HepG2 (cell line): Measurements from ENCODE around the gene CDC14B. TPM values are rescaled to one million over a fixed set of nuclear protein-coding genes. Genes with fewer than 3 reads are reported as not detected.

Source experiments
- ASH2L ChIP-seq: fragments of 300-600, 200-600 bp; sonication (generic); IDR thresholded peaks from 2 replicates; pipeline ENCODE4 v1.7.0; 2017; ENCODE audit warnings: low read depth, mild to moderate bottlenecking, moderate library complexity, mixed read lengths, low read length; ENCODE audit not compliant: insufficient read length
- ATF7 ChIP-seq, 2 experiments: fragments of 450-650 bp in 1 of 2; sonication (generic) in 1 of 2; formaldehyde crosslinking in 1 of 2; IDR thresholded peaks; 2 replicates each; pipeline versions ENCODE4 v1.4.0 to v1.6.1; 2016 to 2020; ENCODE audit warnings: antibody characterized with exemption in 1 of 2, mild to moderate bottlenecking in 1 of 2, missing genetic modification reagents in 1 of 2
- CEBPG ChIP-seq: IDR thresholded peaks from 2 replicates; pipeline ENCODE4 v1.6.1; 2016
- HMG20B ChIP-seq: conservative IDR thresholded peaks from 2 replicates; pipeline ENCODE4 v1.6.1; 2016; ENCODE audit warnings: missing genetic modification reagents, missing compliant biosample characterization
- HNF4A ChIP-seq: sonication (generic); formaldehyde crosslinking; IDR thresholded peaks from 2 replicates; pipeline ENCODE4 v1.4.0; 2020; ENCODE audit warnings: missing genetic modification reagents
- IRF1 ChIP-seq: sonication (generic); formaldehyde crosslinking; IDR thresholded peaks from 2 replicates; pipeline ENCODE4 v1.4.0; 2020; ENCODE audit warnings: low read depth, mild to moderate bottlenecking, missing genetic modification reagents
- NFATC3 ChIP-seq: sonication (generic); formaldehyde crosslinking; IDR thresholded peaks from 2 replicates; pipeline ENCODE4 v1.5.1; 2020; ENCODE audit warnings: mild to moderate bottlenecking, missing genetic modification reagents
- ONECUT2 ChIP-seq: sonication (generic); formaldehyde crosslinking; IDR thresholded peaks from 2 replicates; pipeline ENCODE4 v1.4.0; 2020; ENCODE audit warnings: missing genetic modification reagents
- TEAD3 ChIP-seq: optimal IDR thresholded peaks from 2 replicates; pipeline ENCODE3; 2016; ENCODE audit warnings: borderline replicate concordance
- TIGD3 ChIP-seq: sonication (generic); formaldehyde crosslinking; IDR thresholded peaks from 2 replicates; pipeline ENCODE4 v1.5.1; 2020; ENCODE audit warnings: mild to moderate bottlenecking, missing genetic modification reagents, borderline replicate concordance
- U2AF2 ChIP-seq: fragments of 200-400 bp; formaldehyde crosslinking; IDR thresholded peaks from 2 replicates; pipeline ENCODE4 v1.6.1; 2017; ENCODE audit warnings: low read depth, mild to moderate bottlenecking, low read length
- XBP1 ChIP-seq: sonication (generic); formaldehyde crosslinking; IDR thresholded peaks from 2 replicates; pipeline ENCODE4 v1.5.0; 2020; ENCODE audit warnings: missing genetic modification reagents
- ZBTB46 ChIP-seq: sonication (generic); formaldehyde crosslinking; IDR thresholded peaks from 2 replicates; pipeline ENCODE4 v1.4.0; 2020; ENCODE audit warnings: mild to moderate bottlenecking, missing genetic modification reagents, borderline replicate concordance
- ZKSCAN8 ChIP-seq: IDR thresholded peaks from 2 replicates; pipeline ENCODE4 v1.6.1; 2016; ENCODE audit warnings: borderline replicate concordance, missing genetic modification reagents, missing compliant biosample characterization
- ZNF275 ChIP-seq: sonication (generic); formaldehyde crosslinking; IDR thresholded peaks from 2 replicates; pipeline ENCODE4 v1.8.0; 2022; ENCODE audit warnings: missing genetic modification reagents, mild to moderate bottlenecking, inconsistent platforms, borderline replicate concordance
- ZNF280B ChIP-seq: sonication (generic); formaldehyde crosslinking; IDR thresholded peaks from 2 replicates; pipeline ENCODE4 v1.5.0; 2020; ENCODE audit warnings: missing genetic modification reagents, mild to moderate bottlenecking, borderline replicate concordance
- ZNF292 ChIP-seq: sonication (generic); formaldehyde crosslinking; IDR thresholded peaks from 2 replicates; pipeline ENCODE4 v1.8.1; 2022; ENCODE audit warnings: mild to moderate bottlenecking, low read depth, missing genetic modification reagents, borderline replicate concordance
- ZNF3 ChIP-seq: IDR thresholded peaks from 2 replicates; pipeline ENCODE4 v1.7.0; 2017; ENCODE audit warnings: inconsistent platforms
- ZNF34 ChIP-seq: sonication (generic); formaldehyde crosslinking; IDR thresholded peaks from 2 replicates; pipeline ENCODE4 v1.4.0; 2020; ENCODE audit warnings: mild to moderate bottlenecking, missing genetic modification reagents, borderline replicate concordance
- ZNF563 ChIP-seq: sonication (generic); formaldehyde crosslinking; IDR thresholded peaks from 2 replicates; pipeline ENCODE4 v1.8.0; 2022; ENCODE audit warnings: mild to moderate bottlenecking, moderate library complexity, missing genetic modification reagents
- ZNF639 ChIP-seq: conservative IDR thresholded peaks from 2 replicates; pipeline ENCODE4 v1.6.1; 2018; ENCODE audit warnings: missing genetic modification reagents
- polyA plus RNA-seq, 8 experiments: library from polyadenylated mRNA; depleted of rRNA in 3 of 8; stranded (reverse) in 7 of 8; unstranded in 1 of 8; fragments of >200 nt; fragmentation: Illumina TruSeq in 4 of 8; extraction: Trizol in 4 of 8; gene quantifications; 2 replicates each; pipeline versions ENCODE4 v1.2.1 to v1.2.3, GENCODE V29; 2011 to 2016; ENCODE audit warnings: low read depth in 4 of 8, missing spikeins in 1 of 8, mixed read lengths in 1 of 8; ENCODE audit not compliant: insufficient read depth in 1 of 8
- total RNA-seq, 5 experiments: library from RNA; depleted of rRNA; stranded (reverse); fragments of >200 nt; fragmentation: Illumina TruSeq; extraction: Trizol; gene quantifications; 2 replicates each; pipeline ENCODE4 v1.2.3, GENCODE V29; 2016; ENCODE audit warnings: low read depth in 1 of 5

Gene CDC14B
- total and polyA plus RNA-seq, 2 of the 13 experiments (the other 11 are each of a cell fraction or from before 2014, with no cell fraction given) = 25.8 to 33.3 TPM

- no peak for TF ChIP-seq TIGD3 (CRISPR knock-in tag)
- TF ChIP-seq ZKSCAN8 (CRISPR knock-in tag) = no peak
- TF ChIP-seq ZNF275 (CRISPR knock-in tag) = no peak
- no peak for TF ChIP-seq TEAD3
- no peak for TF ChIP-seq ZNF292 (CRISPR knock-in tag)
- no peak for TF ChIP-seq ZNF3 (CRISPR knock-in tag)
- TF ChIP-seq ATF7 (IDR thresholded peaks at IDR 0.05) = no peak
- no peak for TF ChIP-seq ATF7 (CRISPR knock-in tag; IDR thresholded peaks at IDR 0.05)
- no peak for TF ChIP-seq ZNF280B
- TF ChIP-seq ONECUT2 = no peak
- TF ChIP-seq ZNF639 = no peak
- TF ChIP-seq U2AF2 = no peak
- TF ChIP-seq HMG20B (CRISPR knock-in tag) = no peak
- no peak; the same call in 1 of the 2 replicates for TF ChIP-seq ZNF563 (CRISPR knock-in tag)
- TF ChIP-seq ASH2L = peak; percentile 40
- no peak for TF ChIP-seq ZNF34 (CRISPR knock-in tag)
- no peak for TF ChIP-seq XBP1
- no peak for TF ChIP-seq ZBTB46 (CRISPR knock-in tag)
- TF ChIP-seq CEBPG (CRISPR knock-in tag) = no peak
- no peak for TF ChIP-seq HNF4A (CRISPR knock-in tag)
- TF ChIP-seq IRF1 (CRISPR knock-in tag) = no peak
- TF ChIP-seq NFATC3 (CRISPR knock-in tag) = no peak
Observed at GRCh38 chr9:96654450-96655197, 35.0 kb upstream of the CDC14B start (continued).
